HS-27A (cell line): ENCODE data around the gene P4HA3.
A peak's percentile ranks its signal among the peaks of the same experiment; 100 is the strongest.
"Not testable (repeated sequence)": the region's sequence is repeated elsewhere in the genome, so short reads cannot be mapped to it uniquely, and the experiment has no call there.

ENCODE experiments used
- DNase-seq: peaks from one replicate; pipeline ENCODE4 v3.0.0-alpha.2; 2012; ENCODE audit warnings: low read depth, missing footprints

The P4HA3 gene

GRCh38 chr11:74311352-74311926, at the start of gene P4HA3:
P4HA3 (minus strand) TSS chr11:74311640; CDS start chr11:74311611, 29 bp downstream.
- DNase-seq = no peak

GRCh38 chr11:74357449-74357848, 46.0 kb upstream of the P4HA3 start:
- no peak for DNase-seq

GRCh38 chr11:74355626-74356025, 44.2 kb upstream of the P4HA3 start:
- DNase-seq = no peak

DNA sequence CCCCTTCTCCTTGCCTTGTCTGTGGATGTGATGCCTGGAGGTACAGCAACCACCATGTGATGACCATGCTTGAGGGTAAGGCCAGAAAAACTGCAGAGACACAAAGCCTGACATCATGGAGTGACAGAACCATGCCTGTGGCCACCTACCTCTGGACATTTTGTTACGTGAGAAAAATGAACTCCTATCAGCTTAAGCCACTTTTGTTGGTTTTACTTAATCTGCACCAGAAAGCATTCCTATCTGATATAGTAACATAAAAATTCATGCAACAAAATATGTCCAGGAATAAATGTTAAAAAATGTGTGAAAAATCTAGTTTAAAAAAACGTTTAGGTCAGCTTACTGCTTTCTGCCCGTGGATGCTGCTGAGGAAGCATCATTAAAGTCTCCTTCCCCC, 42.6 kb upstream of the P4HA3 start:
- DNase-seq = no peak

GRCh38 chr11:74347381-74347780, 35.9 kb upstream of the P4HA3 start:
- DNase-seq = no peak

- DNase-seq = no peak
Observed at GRCh38 chr11:74345420-74345819, 34.0 kb upstream of the P4HA3 start.

GRCh38 chr11:74341921-74342320, 30.5 kb upstream of the P4HA3 start:
- no peak for DNase-seq

- DNase-seq = no peak
Observed at GRCh38 chr11:74339619-74340018, 28.2 kb upstream of the P4HA3 start.

DNA sequence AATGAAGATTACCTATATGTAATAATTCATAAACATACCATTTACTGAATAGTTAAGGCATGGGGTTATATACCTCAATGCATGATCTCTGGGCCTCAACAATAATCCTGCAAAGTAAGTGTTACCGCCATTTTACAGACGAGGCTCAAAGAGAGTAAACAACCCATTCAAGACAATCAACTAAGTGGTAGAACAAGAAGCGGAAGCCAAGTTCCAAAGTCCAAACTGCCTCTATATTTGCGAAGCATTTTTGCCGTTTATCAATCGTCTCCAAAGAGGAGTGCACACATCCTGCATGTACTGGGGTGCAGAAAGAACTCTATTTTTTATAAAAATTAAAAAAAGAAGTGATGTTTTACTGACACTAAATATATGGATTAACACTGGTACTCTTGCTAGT, 27.5 kb upstream of the P4HA3 start:
- no peak for DNase-seq

DNA sequence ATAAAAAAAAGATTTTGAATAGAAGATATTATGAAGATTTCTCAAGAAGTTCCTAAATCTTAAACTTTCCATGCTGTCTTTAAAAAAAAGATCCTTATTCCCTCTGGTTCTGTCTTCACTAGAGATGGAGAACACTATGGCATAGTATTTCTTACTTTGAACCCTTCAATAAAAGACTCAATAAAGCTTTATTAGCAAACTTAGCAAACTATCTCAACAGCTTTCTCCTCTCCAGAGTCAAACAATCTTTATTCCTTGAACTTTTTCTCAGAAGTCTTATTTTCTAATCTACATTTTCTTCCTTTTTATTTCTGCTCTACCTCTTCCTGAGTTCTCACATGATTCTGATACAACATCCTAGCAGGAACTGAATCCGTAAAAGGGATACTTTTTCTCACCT, 21.8 kb upstream of the P4HA3 start:
- DNase-seq = no peak

GRCh38 chr11:74332291-74332690, 20.9 kb upstream of the P4HA3 start:
- no peak for DNase-seq

DNA sequence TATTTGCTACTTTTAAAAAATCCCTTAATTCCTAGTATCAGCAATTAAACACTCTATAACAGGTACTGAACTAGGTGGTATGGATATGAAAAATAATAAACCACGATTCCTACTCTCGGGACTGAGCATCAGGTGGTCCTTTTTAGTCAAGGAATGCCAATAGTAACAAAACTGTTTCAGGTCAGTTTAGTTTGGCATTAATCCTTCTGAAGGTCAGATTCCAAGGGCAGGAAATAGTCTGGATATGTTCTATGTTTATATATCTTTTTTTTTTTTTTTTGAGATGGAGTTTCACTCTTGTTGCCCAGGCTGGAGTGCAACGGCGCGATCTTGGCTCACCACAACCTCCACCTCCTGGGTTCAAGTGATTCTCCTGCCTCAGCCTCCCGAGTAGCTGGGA, 19.6 kb upstream of the P4HA3 start:
- not testable (repeated sequence) for DNase-seq

GRCh38 chr11:74330075-74330858, 18.8 kb upstream of the P4HA3 start:
- no peak for DNase-seq

GRCh38 chr11:74327076-74327475, 15.6 kb upstream of the P4HA3 start:
- DNase-seq = no peak

- DNase-seq = no peak
Observed at GRCh38 chr11:74326665-74327064, 15.2 kb upstream of the P4HA3 start.

DNA sequence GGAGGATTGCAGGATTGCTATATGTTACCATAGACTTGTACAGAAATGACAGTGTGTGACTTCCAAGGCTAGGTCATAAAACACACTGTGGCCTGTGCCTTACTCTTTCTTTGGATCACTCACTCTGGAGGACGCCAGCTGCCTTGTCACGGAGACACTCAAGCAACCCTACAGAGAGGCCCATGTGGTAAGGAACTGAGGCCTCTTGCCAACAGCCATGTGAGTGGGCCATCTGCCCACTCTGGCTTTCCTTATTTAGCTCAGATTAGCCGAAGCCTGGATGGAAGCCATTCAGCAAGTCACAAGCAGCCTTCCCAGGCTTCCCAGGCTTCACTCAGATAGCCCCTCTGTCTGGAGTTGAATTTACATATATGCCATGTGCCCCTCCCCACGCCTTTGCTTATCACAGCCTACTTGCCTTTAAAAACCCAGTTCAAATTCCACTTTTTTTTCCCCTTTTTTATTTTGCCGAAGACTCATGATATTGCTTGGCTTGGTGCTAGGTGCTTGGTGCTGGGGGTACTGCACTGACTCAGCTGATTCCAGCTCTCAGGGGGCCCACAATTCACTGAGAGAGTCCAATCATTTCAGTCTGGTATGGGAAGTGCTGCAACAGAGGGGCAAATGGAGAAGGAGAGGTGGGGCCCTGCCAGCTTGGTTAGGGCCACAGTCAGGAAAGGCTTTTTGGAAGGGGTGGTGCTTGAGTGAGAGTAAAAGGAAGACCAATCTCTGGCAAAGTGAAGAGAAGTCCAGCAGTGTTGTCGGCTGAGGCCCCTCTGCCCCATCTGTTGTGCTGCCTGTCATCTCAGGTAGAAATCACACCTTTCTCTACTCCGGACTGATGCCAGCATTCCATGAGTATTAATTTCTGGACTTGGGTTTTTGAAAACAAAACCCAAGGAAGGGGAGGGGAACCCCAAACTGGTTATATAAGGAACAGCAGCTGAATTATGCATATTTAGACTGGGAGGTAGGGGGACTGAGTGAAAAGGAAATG, 14.5 kb upstream of the P4HA3 start:
- no peak for DNase-seq

GRCh38 chr11:74322667-74323066, 11.2 kb upstream of the P4HA3 start:
- DNase-seq = no peak

DNA sequence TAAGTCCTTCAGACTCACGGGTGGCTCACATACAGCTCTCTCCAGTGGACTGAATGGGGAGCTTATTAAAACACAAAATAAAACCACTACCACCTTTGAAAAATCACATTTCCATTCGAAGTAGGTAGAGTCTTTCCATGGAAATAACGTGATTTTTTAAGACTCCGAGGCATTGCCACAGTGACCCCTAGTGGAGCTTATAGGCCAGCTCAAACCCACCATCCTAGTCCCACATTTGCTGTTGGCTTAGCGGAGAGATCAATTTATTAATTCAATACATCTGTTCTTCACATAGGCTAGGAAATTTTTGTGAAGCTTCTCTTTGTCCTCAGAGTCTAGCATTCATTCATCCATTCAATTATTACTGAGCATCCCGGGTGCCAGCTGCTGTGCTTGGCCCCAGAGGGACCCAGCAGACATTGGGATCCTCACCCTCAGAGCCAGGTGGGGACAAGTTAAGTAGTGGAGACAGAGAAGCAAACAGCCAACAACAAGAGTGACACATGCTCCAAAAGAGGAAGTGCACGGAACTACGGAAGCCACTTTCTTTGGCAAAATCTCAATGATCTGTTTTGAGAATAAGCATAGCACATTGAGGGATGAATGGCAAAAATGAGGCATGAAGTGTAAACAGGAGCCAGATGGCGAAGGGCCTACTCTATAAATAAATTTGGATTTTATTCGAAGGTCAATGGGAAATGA, 10.2 kb upstream of the P4HA3 start:
- DNase-seq = peak; percentile 30

GRCh38 chr11:74320538-74320937, 9.1 kb upstream of the P4HA3 start:
- DNase-seq = no peak

DNA sequence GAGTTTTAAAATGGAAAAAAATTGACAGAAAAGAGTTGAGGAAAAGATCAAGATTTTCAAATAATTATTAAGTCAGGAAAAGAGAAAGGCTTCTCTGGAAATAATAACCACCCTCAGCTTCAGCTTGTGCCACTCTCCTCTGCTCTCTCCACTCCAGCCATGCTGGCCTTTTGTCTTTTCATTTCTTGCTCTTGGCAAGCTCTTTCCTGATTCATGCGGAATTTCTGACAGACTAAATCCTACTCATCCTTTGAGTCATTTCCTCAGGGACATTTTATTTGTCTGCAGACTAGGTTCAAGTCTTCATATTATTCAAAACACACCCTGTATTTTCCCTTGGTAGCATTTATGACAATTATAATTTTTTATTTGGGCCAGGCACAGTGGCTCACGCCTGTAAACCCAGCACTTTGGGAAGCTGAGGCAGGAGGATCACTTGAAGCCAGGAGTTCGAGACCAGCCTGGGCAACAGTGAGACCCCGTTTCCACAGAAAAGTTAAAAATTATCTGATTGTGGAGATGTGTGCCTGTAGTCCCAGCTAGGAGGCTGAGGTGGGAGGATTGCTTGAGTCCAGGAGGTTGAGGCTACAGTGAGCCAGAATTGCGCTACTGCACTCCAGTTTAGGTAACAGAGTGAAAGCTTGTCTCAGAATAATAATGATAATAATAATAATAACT, 7.8 kb upstream of the P4HA3 start:
- DNase-seq = peak; percentile 77

DNA sequence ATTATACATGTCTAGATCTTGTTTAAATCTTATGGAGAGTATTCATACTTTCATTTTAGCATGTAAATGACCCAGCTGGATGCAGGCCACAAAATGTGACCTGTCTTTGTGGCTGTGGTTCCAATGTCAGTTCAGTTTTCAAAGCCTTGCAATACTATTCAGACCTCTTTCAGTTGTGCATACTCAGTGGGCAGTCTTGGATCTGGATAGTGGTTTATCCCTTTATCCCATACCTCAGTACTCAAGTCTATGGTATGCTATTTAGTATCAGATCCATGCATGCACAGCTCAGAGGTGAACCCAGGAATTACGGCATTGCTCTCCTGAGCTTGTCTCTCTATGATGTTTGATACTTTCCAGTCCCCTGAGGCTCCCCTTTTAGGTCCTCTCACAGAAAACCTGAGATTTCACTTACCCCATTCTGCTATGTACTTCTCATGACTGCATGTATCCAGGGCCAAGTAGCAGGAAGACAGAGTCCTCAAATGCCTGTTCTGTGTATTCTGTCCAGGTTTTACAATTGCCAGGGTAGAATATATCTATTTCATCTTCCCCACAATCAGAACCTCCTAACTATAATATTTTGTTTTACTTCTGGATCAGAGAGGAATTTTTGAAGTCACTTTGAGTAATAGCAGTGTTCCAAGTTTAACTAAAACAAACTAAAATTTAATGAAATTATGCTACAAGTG, 6.9 kb upstream of the P4HA3 start:
- DNase-seq = no peak
